Hematopoietic multipotent progenitor cell treated with erythropoietin and hydrocortisone succinate and interleukin-3 and kit ligand, for 8 days (in vitro differentiated cells): ENCODE data around the gene MARCO.
"Not testable (repeated sequence)": the region's sequence is repeated elsewhere in the genome, so short reads cannot be mapped to it uniquely, and the experiment has no call there.

Source experiments
- DNase-seq: peaks from one replicate; pipeline ENCODE4 v3.0.0-alpha.2; 2015

MARCO gene

DNA sequence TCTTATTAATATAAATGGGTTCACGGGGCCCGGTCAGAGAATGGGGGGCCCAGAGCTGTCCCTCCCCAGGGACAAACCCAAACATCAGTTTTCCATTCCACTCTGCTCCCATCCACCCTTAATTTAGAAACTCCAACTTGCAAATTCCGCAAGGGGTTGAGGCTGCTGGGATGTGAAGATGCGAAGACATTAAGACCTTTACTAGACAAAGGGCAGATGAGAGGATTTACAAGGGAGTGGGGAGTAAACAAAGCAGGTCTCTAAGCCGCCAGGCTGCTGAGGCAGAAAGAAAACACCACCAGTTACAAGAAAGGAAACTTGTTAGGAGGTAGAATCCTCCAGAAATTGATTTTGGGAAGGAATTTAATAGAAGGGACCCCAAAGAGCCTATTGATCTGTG lies 33.1 kb downstream of the MARCO start:
- no peak for DNase-seq

DNA sequence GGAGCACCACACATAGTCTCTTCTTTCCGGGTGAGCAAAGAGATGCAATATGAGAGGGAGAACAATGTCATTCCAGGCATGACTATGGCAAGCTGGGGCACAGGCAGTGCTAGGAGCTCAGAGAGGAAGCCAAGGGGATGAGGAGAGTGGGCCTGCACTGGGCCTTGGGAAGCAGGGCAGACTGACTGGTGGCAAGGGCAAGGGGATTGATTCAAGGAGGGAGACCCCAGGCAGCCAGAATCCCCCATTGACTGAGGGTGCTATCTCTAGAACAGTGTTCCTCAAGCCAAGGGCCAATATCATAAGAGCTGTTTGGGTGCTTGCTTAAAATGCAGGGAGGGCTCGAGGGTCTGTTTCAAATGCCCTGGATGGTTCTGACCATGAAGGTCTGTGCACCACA lies 36.1 kb downstream of the MARCO start:
- DNase-seq, result no peak

DNA sequence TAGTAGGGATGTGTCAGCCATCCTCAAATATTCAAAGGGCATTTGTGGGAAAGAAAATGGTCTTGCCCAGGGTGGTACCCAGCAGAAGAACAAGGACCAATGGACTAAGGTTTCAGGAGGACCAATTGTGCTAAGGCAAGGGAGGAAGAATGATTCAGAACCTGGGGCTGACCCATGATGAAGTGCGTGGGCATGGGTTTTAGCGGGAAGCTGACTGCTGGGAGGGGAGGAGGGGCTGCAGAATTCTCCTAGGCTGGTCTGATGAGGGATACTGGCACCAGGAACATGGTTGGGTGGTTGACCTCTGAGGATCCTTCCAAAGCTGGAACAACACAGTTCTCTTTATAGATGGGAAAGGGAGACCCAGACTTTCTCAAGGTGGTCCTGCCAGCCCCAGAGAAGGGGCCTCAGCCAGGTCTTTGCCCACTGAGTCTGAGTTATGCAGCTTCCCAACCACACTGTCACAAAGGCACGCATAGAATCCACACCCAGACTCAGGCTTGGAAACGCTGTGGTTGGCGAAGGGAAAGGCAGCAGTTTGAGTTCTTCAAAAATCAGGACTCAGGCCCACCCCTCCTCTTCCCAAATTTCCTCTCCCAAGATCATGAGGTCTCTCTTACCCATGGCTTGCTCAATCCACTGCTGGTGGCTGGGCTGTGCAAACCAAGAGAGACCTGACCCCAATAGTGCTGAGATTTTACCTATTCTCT lies 37.3 kb downstream of the MARCO start:
- DNase-seq, result no peak

DNA sequence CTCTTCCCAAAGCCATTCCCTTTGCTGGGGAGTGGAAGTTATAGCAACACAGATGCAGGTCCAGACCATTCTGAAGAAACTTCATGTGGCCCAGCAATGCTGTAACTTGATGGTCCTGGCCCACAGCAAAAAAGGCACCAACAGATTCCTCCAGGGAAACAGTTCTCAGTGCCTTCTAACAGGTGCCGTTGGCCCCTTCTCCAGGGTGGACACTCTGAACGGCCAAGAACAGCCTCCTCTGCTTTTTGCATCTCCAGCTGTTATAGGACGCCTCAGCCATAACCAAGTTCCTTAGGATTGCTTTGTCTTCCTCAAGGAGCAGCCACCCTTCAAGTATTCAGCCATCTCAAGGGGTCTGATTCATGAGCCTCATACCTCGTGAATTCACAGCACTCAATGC lies 38.0 kb downstream of the MARCO start:
- no peak for DNase-seq

DNA sequence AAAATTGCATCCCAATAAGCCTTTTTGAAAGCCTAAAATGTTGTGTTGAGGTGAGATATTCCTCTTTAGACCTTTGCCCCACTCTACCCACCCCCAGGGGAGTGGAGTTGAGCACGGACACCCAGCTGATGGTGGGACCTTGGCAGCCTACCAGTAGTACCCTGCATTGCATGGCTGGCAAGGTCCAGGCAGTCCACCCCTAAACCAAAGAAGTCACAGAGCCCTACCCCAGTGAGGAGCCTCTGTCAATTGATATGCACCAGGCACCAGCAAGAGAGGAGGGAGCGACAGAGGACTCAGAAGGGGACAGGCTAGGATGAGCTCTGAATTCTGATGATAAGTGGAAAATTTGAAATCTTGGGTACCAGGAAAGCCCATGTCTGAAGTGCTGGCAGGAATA lies 38.6 kb downstream of the MARCO start:
- no peak for DNase-seq

DNA sequence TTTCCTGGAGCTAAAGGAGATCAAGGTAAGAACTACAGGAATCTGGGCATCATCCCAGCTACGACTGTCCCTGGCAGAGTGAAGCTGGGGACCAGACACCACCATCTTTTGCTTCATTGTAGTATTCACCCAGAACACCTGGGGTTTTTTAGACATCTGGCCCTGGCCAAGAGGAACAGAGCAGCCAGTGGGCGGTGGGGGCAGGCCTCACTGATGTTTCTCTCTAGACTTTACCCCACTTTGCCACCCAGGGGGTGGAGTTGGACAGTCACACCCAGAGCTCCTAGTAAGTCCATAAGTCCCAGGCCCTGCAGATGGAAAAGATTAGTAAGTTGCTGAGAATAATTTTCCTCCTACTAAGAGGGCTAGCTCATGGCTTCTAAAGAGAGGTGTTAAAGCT lies 39.6 kb downstream of the MARCO start:
- DNase-seq, result no peak

DNA sequence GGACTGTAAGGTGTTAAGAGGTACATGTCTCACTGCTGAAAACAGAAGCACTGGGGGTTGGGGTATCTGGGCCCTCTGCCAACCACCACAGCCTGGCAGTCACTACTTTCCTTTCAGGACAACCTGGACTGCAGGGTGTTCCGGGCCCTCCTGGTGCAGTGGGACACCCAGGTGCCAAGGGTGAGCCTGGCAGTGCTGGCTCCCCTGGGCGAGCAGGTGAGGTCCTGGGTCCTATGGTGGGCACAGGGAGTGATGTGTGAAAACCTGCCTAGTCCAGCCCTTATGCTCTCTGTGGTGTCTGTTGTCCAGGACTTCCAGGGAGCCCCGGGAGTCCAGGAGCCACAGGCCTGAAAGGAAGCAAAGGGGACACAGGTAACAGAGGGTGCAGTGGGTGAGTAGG lies 40.0 kb downstream of the MARCO start:
- DNase-seq, result no peak

DNA sequence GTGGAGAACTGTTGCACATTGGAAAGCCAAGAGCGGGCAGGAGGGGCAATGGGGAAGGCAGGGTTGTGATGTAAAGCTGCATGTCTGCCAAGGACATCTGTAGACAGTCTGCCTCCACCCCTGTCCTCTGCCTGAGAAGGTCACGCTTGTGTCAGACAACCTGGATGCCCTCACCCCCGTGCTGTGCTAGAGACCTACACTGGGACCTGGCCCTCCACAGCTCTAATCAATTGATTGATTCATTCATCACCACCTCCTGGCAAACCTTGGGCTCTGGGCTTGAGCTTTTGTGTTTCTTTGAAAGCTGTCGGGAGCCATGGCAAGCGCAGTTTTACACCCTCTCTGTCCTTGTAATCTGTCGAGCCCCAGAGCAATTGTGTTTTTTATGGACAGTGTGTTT lies 41.1 kb downstream of the MARCO start:
- DNase-seq, result no peak

DNA sequence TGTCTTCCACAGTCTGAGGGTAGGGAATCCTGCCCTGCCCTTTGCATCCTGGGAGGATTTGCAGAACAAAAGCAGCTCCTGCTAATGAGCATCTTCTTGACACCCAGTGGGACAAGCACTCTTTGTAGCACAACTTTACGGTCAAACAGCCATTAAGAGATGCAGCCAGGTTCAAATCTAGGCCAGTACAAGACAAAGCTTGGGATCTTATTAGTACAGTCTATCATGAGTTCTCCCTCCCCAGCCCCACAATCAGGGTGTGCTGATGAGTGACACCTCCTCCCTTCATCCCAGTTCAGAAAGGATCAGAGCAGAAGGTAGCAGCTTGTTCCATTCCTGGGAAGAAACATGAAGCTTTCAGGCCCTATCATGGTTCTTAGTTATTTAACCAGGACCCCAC lies 41.9 kb downstream of the MARCO start:
- no peak for DNase-seq

DNA sequence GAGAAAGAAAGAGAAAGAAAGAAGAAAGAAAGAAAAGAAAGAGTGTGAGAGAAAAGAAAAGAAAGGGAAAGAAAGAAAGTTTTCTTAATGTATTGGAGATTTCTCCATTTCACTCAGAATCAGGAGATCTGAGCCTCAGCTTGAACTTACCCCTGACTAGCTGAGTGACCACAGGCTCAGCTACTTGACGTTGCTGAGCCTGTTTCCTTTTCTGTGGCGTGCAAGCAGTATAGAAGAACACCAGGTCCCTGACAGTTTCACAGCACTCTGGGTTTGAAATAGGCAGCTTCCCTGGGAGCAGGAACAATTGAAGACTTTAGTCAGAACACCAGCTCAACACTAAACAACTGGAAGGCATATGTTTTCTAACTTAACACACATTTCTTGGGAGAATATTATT lies 44.7 kb downstream of the MARCO start:
- DNase-seq, result no peak

DNA sequence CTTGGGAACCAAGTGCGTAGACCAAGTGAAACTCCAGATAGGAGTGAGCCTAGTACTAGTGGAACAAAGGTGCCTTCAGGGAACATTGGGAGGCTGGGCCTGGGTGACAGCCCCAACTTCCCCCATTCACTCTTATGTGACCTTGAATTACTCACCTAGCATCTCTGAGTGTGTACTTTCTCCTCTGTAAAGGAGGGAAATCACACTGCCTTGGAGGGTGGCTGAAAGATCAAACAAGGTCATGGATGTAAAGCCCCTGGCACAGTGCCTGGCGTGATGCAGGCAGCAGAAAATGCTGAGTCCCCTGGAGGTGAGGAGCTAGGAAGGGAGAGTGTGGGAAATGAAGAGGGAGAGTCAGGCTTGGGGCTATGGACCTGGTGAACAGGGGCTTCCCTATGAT lies 45.9 kb downstream of the MARCO start:
- no peak for DNase-seq

DNA sequence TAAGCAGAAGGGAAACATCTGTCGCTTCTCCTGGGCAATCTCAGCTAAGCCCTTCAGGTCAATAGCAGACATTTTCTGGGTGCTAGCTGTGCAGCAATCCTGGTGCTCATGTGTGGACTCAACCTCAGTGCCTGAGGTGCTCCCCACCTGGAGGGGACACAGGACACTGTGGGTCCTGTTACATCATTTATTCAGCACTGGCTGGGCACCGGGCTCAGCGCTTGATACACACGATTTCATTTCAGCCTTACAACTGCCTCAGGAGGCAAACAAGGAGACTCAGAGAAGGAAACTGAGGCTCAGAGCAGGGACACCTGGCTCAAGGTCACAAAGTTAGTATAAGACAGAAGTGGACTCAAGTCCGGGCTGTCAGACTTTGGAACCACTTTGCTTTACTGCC lies 46.7 kb downstream of the MARCO start:
- no peak for DNase-seq

DNA sequence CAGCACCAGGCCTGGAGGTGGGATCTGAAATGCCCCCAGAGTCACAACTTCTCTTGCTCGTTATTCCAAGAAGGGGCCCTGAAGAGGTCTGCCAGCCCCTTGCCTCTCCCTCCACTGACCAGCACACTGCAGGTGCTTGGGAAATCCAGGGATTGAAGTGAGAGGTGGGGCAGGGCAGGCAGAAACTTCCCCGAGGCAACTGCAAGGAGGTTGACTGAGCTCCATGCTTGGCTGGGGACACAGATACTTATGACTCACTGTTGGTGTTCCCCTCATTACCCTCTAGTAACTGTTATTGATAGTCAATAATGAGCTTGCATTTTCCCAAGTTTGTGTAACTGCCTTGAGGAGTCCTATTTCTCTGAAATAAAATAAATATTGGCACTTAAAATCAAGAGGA lies 47.5 kb downstream of the MARCO start:
- DNase-seq, result no peak

DNA sequence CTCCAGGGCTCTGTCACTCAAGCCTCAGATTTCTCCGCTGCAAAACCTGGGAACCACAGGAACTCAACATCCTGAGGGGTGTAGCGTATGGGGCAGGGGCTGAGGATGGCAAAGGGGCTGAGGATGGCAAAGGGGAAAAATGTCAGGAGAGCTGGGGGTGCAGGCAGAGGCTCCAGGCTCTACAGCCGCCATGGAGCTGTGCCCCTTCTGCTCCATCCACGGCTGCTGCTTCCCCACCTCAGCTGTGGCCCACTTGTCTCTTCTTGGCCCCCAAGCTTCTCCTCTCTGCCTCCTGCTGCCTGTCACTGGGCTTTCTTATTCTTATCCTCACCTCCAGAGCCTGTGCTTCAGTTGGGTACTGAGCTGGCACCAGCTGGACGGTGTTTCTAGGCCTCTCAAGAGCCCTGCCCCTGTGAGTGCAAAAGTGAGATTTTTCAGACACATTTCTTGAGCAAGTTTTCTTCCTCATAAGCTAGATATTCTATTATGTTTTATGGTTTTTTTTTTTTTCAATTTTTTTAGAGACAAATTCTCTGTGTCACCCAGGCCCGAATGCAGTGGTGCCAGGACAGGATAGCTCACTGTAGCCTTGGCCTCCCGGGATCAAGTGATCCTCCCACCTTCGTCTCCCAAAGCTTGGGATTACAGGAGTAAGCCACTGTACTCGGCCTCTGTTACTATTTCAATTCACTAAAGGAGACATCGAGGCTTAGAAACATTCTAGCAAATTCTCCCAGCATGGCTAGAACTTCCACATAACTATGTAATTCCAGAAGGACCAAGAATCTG lies 49.0 kb downstream of the MARCO start:
- no peak for DNase-seq

DNA sequence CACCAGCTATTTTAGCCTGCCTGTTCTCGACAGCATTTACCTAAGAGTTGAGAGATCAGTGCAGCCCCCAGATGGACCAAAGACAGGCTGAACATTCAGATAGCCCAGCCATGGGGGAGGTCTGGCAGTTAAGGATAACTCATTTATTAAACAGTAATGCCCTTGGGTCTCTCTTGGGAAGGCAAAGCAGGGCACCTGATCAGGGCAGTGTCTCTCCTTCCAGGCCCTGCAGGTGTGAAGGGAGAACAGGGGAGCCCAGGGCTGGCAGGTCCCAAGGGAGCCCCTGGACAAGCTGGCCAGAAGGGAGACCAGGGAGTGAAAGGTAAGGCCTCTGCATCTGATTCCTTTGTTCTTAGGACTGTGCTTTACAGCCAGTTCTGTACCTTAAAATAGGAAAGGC lies 49.6 kb downstream of the MARCO start:
- no peak for DNase-seq

DNA sequence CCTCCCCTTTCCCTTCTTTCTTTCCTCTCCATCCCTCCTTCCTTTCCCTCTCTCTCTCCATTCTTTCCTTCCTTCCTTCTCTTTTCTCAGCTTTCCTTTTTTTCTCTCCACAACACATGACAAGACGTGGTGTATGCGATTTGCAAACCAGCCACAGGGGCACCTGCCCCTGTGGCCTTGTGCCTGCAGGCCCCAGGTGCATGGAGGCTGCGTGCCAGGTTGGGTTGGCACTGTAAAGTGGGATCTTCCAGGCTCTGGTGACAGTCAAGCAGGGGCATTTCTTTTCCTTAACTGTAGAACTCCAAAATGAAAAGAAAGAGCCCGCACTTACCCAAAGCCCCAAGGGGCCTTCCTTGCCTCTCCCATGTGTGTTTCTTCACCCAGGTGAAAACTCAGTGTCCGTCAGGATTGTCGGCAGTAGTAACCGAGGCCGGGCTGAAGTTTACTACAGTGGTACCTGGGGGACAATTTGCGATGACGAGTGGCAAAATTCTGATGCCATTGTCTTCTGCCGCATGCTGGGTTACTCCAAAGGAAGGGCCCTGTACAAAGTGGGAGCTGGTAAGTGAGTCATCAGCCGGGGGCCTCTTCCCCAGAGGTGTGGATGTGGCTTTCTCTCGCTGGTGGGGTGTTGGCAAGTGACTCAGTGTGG lies 50.9 kb downstream of the MARCO start:
- no peak for DNase-seq

DNA sequence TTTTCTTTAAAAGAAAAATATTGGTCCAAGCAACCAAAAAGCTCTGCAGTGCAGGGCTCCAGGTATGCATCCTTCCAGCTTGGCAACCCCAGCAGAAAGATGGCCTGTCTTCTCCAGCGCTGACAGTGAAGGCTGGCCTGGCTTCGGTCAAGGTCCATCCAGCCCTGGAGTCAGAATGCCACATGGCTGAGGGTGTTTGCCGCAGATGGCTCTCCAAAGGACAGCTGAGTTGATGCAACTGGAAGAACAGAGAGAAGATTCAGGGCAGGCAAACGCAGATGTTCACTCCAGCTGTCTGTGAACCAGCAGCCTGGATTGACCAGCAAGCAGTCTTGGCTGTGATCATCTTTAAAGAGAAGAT lies 51.4 kb downstream of the MARCO start:
- DNase-seq, result no peak

DNA sequence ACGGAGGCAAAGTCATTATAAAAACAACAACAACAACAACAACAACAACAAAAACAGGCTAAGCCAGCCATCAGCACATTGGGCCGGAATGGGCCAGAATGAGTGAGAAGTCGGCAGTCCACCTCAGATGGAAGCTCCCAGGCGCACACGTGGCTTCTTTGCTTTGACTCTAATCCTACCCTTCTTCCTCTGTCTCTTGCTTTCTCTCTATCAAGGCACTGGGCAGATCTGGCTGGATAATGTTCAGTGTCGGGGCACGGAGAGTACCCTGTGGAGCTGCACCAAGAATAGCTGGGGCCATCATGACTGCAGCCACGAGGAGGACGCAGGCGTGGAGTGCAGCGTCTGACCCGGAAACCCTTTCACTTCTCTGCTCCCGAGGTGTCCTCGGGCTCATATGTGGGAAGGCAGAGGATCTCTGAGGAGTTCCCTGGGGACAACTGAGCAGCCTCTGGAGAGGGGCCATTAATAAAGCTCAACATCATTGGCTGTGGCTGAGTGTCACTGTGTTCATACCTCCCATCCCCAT lies 52.2 kb downstream of the MARCO start:
- no peak for DNase-seq

DNA sequence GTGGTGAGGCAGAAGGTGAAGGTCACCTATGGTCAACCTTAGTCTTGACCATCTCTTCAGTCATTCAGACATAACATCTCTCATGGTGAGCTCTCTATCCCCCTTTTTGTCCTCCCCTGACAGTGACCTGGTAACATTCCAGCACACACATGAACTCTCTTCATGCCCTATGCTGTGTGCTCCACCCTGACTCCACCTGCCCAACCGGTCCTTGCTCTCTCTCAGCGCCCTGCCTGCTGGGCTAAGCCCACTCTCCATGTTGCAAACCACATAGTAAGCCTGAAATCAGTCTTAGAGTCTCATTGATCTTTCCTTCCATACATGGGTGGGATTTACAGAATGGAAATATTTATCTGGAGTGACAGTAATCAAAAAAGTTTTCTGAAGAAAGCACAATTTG lies 52.8 kb downstream of the MARCO start:
- no peak for DNase-seq

DNA sequence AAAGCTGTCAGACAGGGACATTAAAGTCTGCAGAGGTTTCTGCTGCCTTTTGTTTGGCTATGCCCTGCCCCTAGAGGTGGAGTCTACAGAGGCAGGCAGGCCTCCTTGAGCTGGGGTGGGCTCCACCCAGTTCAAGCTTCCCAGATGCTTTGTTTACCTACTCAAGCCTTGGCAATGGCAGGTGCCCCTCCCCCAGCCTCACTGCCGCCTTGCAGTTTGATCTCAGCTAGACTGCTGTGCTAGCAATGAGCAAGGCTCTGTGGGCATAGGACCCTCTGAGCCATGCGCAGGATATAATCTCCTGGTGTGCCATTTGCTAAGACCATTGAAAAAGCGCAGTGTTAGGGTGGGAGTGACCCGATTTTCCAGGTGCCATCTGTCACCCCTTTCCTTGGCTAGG lies 61.9 kb downstream of the MARCO start:
- DNase-seq, result not testable (repeated sequence)

DNA sequence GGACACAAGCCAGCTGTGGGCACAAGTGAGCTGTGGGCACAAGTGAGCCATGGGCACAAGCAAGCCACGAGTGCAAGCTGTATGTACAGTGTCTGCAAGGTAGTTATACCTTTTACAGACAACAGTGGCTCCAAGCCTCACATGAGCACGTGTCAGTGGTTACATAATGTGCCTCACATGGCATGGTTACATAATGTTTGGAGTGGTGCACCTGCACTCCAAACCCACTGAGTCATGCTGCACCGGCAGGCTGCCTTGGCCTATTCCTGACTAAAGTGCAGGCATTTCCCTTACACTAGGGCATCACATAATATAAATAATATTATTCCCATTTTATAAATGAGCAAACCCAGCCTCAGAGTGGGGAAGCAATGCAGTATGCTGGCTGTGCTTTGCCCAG lies 62.6 kb downstream of the MARCO start:
- DNase-seq, result no peak

DNA sequence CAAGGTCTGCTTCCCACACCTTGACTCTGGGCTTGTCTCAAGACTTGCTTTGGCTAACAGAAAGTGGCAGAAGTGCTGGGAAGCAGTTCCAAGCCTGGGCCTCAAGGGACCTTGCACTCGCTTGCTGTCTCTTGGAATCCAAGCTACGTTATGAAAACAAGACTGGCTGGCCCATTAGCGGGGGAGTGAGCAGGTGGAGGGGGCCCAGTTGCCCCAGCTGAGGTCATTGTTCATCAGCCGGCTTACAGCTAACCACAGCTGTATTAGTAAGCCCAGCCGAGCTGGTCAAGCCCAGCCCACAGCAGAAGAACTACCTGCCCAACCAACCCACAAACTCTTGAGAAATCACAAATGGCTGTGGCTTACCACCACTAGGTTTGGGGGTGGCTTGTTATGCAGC lies 63.1 kb downstream of the MARCO start:
- no peak for DNase-seq

DNA sequence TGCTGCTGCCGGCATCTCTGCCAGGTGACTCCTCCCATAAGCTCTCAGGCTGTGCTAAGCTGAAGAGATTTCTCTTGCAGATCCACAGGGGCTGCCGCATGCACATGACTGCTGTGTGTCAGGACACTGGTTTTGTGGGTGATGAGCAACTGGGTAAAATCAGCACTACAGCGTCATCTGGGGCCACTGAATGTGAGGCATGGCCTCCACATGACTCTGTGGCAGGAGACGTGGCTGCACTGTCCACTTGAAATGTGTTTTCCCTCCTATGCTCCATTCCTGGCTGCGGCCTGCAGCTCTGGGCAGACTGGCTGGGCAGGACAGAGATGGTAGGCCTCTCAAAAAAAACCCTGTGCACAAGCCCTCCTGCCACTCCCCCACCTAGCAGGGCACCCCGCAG lies 63.6 kb downstream of the MARCO start:
- DNase-seq, result no peak

DNA sequence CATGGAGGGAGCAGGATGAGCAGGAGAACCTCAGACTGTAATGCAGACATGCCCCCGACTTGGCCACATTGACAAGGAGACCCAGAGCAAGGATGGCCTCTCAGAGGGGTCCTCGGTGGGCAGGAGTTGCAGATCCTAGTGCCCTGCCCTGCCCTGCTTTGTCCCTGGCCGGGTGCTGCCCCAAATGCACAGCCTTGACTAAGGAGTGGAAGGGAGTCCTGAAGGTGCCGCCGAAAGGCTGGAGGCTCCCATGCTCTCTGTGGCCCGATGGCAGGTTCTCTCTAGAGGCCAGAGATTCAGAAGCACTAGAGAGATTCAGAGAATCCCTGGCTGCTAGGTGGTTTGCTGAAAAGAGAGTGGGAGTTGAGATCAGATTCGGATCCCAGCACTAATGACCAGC lies 64.4 kb downstream of the MARCO start:
- no peak for DNase-seq
